OCI-LY7 (cell line): Measurements from ENCODE around the gene PIK3R3.

Source experiments
- CTCF ChIP-seq: fragments of 200-600 bp; sonication (generic); conservative IDR thresholded peaks from 2 replicates; pipeline ENCODE4 v1.5.1; 2014; ENCODE audit warnings: mild to moderate bottlenecking, antibody characterized with exemption, low read length, moderate library complexity, mixed read lengths
- EZH2phosphoT487 ChIP-seq: fragments of 200-600 bp; sonication (generic); IDR thresholded peaks from 2 replicates; pipeline ENCODE4 v1.6.1; 2018; ENCODE audit warnings: low read depth, borderline replicate concordance, mild to moderate bottlenecking, mixed run types, antibody characterized with exemption, low read length, moderate library complexity, mixed read lengths

DNA sequence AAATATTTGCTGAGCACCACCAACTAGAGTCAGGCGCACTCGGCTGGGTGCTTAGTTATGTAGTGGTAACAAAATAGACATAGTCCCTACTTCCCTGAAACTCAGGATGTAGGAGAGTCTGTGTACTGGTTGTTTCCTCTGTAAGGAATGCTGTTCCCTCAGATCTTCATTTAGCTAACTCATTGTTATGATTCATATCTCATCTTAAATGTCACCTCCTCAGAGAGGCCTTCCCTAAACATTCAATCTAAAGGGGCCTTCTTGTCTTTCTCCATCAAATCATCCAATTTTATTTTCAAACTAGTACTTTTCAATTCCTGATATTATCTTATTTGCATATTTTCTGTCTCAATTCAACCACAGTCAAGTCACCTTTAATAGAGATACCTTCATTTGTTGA is 132.9 kb downstream of the PIK3R3 start:
- no peak for TF ChIP-seq CTCF
- no peak for TF ChIP-seq EZH2phosphoT487
